Right lung (tissue), 5 donors: Measurements from ENCODE around the gene TMEM107. TPM values are rescaled to one million over a fixed set of nuclear protein-coding genes. Genes with fewer than 3 reads are reported as not detected.

ENCODE experiments used
- polyA plus RNA-seq, 5 donors: library from polyadenylated mRNA; unstranded; fragments of 120-200 nt; gene quantifications; one replicate each; pipeline versions ENCODE4 v1.2.1 to v1.2.3, GENCODE V29; 2013; ENCODE audit warnings: inconsistent platforms in 1 of 5, low replicate concordance in 1 of 5; ENCODE audit not compliant: insufficient read length in 5 of 5, insufficient read depth in 1 of 5

TMEM107 gene
- polyA plus RNA-seq, 5 donors = 15.7 to 22.5 (median 20.1) TPM

Other genes with a start within 250 kb of the TMEM107 start
- 10 to 100 TPM in 3 of 5 donors, 1 to 10 TPM in 2; 8.7 to 12.1 (median 10.3) TPM for gene KCNAB3, start 246.5 kb downstream of the TMEM107 start, polyA plus RNA-seq
- gene TRAPPC1, start 244.4 kb downstream of the TMEM107 start, polyA plus RNA-seq = 100 to 1,000 TPM; 111 to 164 (median 138) TPM
- 10 to 100 TPM; 67.3 to 82.5 (median 74.7) TPM for gene CNTROB, start 244.2 kb downstream of the TMEM107 start, polyA plus RNA-seq
- under 1 TPM in 3 of 5 donors, not detected in 2; 0.12 to 0.33 (median 0.27) TPM for gene GUCY2D, start 173.8 kb downstream of the TMEM107 start, polyA plus RNA-seq
- gene ALOX15B, start 137.3 kb downstream of the TMEM107 start, polyA plus RNA-seq = under 1 TPM; 0.20 to 0.51 (median 0.45) TPM
- gene ALOX12B, start 88.7 kb downstream of the TMEM107 start, polyA plus RNA-seq = under 1 TPM in 1 of 5 donors, not detected in 4; 0.06 TPM
- gene ALOXE3, start 57.9 kb downstream of the TMEM107 start, polyA plus RNA-seq = not detected
- gene HES7, start 52.3 kb downstream of the TMEM107 start, polyA plus RNA-seq = under 1 TPM in 1 of 5 donors, not detected in 4; 0.22 TPM
- 10 to 100 TPM; 23.0 to 61.4 (median 37.7) TPM for gene PER1, start 24.0 kb downstream of the TMEM107 start, polyA plus RNA-seq
- gene VAMP2, start 13.4 kb downstream of the TMEM107 start, polyA plus RNA-seq = 100 to 1,000 TPM in 3 of 5 donors, 10 to 100 TPM in 2; 82.8 to 114 (median 104) TPM
- gene BORCS6, start 13.8 kb upstream of the TMEM107 start, polyA plus RNA-seq = 1 to 10 TPM; 2.4 to 4.9 (median 3.0) TPM
- 10 to 100 TPM; 25.4 to 47.8 (median 35.6) TPM for gene AURKB, start 34.2 kb upstream of the TMEM107 start, polyA plus RNA-seq
- 10 to 100 TPM; 22.9 to 39.4 (median 29.5) TPM for gene CTC1, start 71.7 kb upstream of the TMEM107 start, polyA plus RNA-seq
- gene PFAS, start 72.9 kb upstream of the TMEM107 start, polyA plus RNA-seq = 10 to 100 TPM; 27.5 to 44.1 (median 37.1) TPM
- 10 to 100 TPM; 21.1 to 34.5 (median 28.4) TPM for gene RANGRF, start 112.3 kb upstream of the TMEM107 start, polyA plus RNA-seq
- gene SLC25A35, start 119.0 kb upstream of the TMEM107 start, polyA plus RNA-seq = 1 to 10 TPM; 2.7 to 4.6 (median 3.6) TPM
- 10 to 100 TPM; 28.7 to 45.2 (median 34.9) TPM for gene ARHGEF15, start 133.9 kb upstream of the TMEM107 start, polyA plus RNA-seq
- gene ODF4, start 163.5 kb upstream of the TMEM107 start, polyA plus RNA-seq = not detected
- gene RPL26, start 206.8 kb upstream of the TMEM107 start, polyA plus RNA-seq = 1,000 to 10,000 TPM; 3,093 to 4,232 (median 3,272) TPM
- gene RNF222, start 221.4 kb upstream of the TMEM107 start, polyA plus RNA-seq = under 1 TPM in 4 of 5 donors, not detected in 1; 0.05 to 0.07 (median 0.06) TPM